Stimulated activated CD4-positive, alpha-beta T cell treated with anti-CD3 and anti-CD28 coated beads, Interleukin-12 subunit alpha, Interleukin-12 subunit beta, amount 100 ng/mL, for 48 hours (primary cell): ENCODE measurements around the gene SEPTIN10.
"Not testable (repeated sequence)": the region's sequence is repeated elsewhere in the genome, so short reads cannot be mapped to it uniquely, and the experiment has no call there.

Source experiments
- DNase-seq, 3 donors: peaks; one replicate each; pipeline ENCODE4 v3.0.0-alpha.2; 2020; ENCODE audit warnings: low read depth in 2 of 3, low spot score in 1 of 3

SEPTIN10 gene

GRCh38 chr2:109607766-109608165 is 6.0 kb downstream of the SEPTIN10 start:
- no peak for DNase-seq

- no peak for DNase-seq
These were observed 9.2 kb downstream of the SEPTIN10 start for GRCh38 chr2:109604597-109604996.

- DNase-seq: no peak
These were observed 11.1 kb downstream of the SEPTIN10 start for GRCh38 chr2:109602617-109603188.

- DNase-seq: no peak
These were observed 12.0 kb downstream of the SEPTIN10 start for GRCh38 chr2:109601783-109602182.

GRCh38 chr2:109597283-109597682 is 16.5 kb downstream of the SEPTIN10 start:
- no peak for DNase-seq

GRCh38 chr2:109595644-109596043 is 18.1 kb downstream of the SEPTIN10 start:
- no peak for DNase-seq

GRCh38 chr2:109594246-109594885 is 19.4 kb downstream of the SEPTIN10 start:
- DNase-seq: no peak

- DNase-seq: no peak
These were observed 20.9 kb downstream of the SEPTIN10 start for GRCh38 chr2:109592905-109593304.

GRCh38 chr2:109591206-109591605 is 22.6 kb downstream of the SEPTIN10 start:
- no peak for DNase-seq

GRCh38 chr2:109586687-109587086 is 27.1 kb downstream of the SEPTIN10 start:
- no peak for DNase-seq

GRCh38 chr2:109582928-109583895 is 30.6 kb downstream of the SEPTIN10 start:
- DNase-seq: no peak

GRCh38 chr2:109577630-109578029 is 36.1 kb downstream of the SEPTIN10 start:
- DNase-seq: not testable (repeated sequence)

GRCh38 chr2:109575373-109575772 is 38.4 kb downstream of the SEPTIN10 start:
- DNase-seq: no peak

GRCh38 chr2:109563980-109564550 is 49.7 kb downstream of the SEPTIN10 start:
- no peak for DNase-seq

GRCh38 chr2:109563288-109563687 is 50.5 kb downstream of the SEPTIN10 start:
- no peak for DNase-seq

- no peak for DNase-seq
These were observed 51.3 kb downstream of the SEPTIN10 start for GRCh38 chr2:109562421-109562820.

- DNase-seq: no peak
These were observed 53.5 kb downstream of the SEPTIN10 start for GRCh38 chr2:109560265-109560664.

GRCh38 chr2:109558076-109558882 is 55.5 kb downstream of the SEPTIN10 start:
- no peak for DNase-seq

GRCh38 chr2:109557309-109557708 is 56.5 kb downstream of the SEPTIN10 start:
- no peak for DNase-seq

GRCh38 chr2:109555346-109555900 is 58.3 kb downstream of the SEPTIN10 start:
- no peak for DNase-seq
